ENCODE results near the gene RREB1.
A peak's percentile ranks its signal among the peaks of the same experiment; 100 is the strongest.

The RREB1 gene

DNA sequence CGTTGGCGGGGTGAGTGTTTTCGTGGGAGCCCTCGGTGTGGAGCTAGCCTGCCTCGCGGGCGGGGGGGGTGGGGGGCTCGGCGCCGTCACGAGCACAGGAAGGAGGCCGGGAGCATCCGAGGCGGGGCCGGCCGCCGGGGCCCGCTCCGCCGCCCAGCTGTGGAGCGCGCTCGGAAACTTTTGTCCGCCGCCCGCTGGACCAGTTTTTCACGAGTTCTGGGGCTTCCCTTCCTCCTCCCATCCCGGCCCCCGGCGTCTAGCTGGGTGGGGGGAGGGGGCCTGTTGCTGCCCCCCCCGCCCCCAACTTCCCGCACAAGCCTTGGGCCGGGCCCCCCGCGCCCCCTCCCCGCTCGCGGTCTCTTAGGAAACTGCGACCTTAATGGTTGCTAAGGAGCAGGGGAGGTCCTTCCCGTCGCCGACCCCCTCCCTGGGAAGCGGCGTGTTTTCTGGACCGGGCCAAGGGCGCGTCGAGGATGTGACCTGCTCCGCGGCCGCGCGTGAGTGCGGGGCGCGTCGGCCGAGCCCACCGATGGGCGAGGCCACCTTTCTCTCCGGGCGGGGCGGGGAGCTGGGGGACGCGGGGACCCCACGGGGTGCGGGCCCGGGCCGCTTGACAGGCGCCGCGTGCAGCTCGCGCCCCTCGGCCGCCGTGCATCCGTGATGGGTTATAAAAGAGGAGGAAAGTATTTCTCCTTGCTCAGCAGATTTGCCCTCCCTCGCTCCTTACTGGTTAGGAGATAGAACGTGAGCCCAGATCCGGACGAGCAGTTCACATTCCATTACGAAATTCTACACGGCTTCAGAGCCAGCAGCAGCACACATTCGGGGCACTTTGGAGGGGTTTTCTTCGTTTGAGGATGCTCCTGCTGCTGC is 1.4 kb downstream of the RREB1 start:
- TF ChIP-seq, protein P1, sequence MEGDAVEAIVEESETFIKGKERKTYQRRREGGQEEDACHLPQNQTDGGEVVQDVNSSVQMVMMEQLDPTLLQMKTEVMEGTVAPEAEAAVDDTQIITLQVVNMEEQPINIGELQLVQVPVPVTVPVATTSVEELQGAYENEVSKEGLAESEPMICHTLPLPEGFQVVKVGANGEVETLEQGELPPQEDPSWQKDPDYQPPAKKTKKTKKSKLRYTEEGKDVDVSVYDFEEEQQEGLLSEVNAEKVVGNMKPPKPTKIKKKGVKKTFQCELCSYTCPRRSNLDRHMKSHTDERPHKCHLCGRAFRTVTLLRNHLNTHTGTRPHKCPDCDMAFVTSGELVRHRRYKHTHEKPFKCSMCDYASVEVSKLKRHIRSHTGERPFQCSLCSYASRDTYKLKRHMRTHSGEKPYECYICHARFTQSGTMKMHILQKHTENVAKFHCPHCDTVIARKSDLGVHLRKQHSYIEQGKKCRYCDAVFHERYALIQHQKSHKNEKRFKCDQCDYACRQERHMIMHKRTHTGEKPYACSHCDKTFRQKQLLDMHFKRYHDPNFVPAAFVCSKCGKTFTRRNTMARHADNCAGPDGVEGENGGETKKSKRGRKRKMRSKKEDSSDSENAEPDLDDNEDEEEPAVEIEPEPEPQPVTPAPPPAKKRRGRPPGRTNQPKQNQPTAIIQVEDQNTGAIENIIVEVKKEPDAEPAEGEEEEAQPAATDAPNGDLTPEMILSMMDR (IDR thresholded peaks at IDR 0.05; ENCODE audit: low read depth, low read length, missing control alignments): no peak
- H3K4me3 ChIP-seq (ENCODE audit: low read depth, low read length): peak overlapping the region; percentile 93
- in situ Hi-C loops (cut with HindIII; ENCODE audit: low pct_ligation_motif_present, low sequenced_read_pairs): no loop called here
- no peaks in the 10 kb centered on the region for H3K36me3 ChIP-seq (replicated peaks)
- peak overlapping the region; percentile 71 for H3K27ac ChIP-seq
- peak; percentile 60 for DNase-seq
- no peaks in the 10 kb centered on the region for H3K27me3 ChIP-seq (replicated peaks)

DNA sequence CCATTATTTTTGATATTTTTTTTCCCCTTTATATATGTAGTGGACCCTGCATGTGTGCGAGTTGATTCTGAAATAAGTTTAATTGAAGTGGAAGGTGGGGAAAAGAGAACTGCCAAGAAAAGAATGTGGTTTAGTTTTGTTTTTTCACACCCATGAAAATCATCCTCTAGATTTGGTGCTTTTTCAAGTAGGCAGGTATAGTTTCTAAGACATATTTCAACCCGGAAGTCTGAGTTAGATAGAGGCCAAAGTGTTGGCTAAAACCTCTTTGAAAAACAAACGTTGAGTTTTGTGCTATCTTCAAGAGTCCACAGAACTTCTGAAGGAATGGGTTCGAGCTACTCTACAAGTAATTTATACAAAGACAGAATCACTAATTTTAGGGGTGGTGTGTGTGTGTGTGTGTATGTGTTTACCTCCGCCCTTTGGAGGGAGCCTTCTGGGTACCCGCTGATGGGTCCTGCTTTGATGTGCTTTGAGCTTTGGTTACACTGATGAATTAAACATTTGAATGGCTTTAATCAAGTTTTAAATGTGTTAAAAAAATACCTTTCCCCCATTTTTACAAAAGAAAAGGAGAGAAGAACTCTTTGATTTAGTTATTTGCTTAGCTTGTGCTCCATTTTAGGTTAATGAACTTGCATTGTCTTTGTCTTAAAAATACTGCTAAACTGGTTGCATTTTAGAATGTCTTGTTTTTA is 2.5 kb downstream of the RREB1 start:
- DNase-seq: no peak
- in situ Hi-C loops (cut with HindIII; ENCODE audit: low pct_ligation_motif_present, low sequenced_read_pairs): no loop called here
- no peaks in the 10 kb centered on the region for H3K27me3 ChIP-seq (replicated peaks)
- TF ChIP-seq, protein P1 (IDR thresholded peaks at IDR 0.05; ENCODE audit: low read depth, low read length, missing control alignments): no peak
- peak overlapping the region; percentile 93 for H3K4me3 ChIP-seq (ENCODE audit: low read depth, low read length)
- H3K36me3 ChIP-seq (replicated peaks): no peaks in the 10 kb centered on the region
- no peak overlapping the region for H3K27ac ChIP-seq

DNA sequence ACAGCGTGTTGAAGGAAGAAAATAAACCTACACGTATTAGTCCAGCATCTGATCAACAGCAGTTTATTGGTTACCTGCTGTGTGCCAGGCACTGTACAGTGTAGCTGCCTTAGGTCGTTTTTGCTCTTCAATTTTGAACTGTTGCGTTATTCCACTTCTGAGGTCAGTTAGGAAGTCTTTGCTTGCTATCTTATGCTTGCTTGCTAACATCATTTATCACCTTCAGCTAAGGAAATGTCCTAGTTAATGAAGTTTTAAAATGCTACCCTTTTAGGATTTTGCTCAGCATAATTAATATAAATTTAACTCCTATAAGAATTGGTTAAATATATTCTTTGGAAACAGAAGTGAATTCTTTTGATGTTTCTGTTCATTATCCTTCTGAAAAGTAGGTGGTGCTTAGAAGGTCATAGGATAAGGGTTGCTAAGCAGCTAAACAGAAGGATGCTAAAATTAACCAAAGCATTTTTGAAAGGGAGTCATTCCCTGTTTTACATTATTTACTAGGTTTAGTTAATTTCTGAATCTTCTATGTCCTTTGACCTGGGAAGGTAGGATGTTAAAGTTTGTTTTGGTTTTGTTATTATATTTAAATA is 3.4 kb downstream of the RREB1 start:
- Histone ChIP-seq H3K36me3 (replicated peaks) (no peaks in the 10 kb centered on the region), H3K4me3 (ENCODE audit: low read depth, low read length) (no peak overlapping the region)
- in situ Hi-C loops (cut with HindIII; ENCODE audit: low pct_ligation_motif_present, low sequenced_read_pairs): no loop called here

DNA sequence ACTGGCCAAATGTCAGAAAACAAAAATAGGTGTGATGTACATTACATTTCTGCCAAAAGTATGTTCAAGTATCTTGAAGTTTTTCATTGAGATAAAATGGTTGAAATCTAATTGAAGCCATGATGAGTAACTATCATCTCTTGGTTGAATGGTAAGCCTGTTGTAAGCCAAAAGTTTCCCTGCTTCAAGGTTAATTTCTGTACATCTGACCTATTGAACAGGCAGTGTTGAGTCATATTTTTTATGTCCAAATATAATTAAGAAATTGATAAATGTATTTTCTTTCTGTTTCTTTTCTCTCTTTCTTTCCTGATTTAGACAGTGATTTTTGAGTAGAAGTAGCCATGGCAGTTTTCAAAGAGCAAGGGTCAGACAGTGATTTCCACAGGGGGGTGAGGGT is 4.4 kb downstream of the RREB1 start:
- Histone ChIP-seq H3K36me3 (replicated peaks) (no peaks in the 10 kb centered on the region), H3K4me3 (ENCODE audit: low read depth, low read length) (no peak overlapping the region), H3K27ac (no peak overlapping the region), H3K27me3 (replicated peaks) (no peaks in the 10 kb centered on the region)
- in situ Hi-C loops (cut with HindIII; ENCODE audit: low pct_ligation_motif_present, low sequenced_read_pairs): no loop called here
- no peak for DNase-seq
- TF ChIP-seq, protein P1 (IDR thresholded peaks at IDR 0.05; ENCODE audit: low read depth, low read length, missing control alignments): no peak

More for the DNA sequence above, 3.4 kb downstream of the RREB1 start:
- Histone ChIP-seq H3K27ac (no peak overlapping the region), H3K27me3 (replicated peaks) (no peaks in the 10 kb centered on the region)
- TF ChIP-seq, protein P1 (IDR thresholded peaks at IDR 0.05; ENCODE audit: low read depth, low read length, missing control alignments): no peak
- DNase-seq: no peak

DNA sequence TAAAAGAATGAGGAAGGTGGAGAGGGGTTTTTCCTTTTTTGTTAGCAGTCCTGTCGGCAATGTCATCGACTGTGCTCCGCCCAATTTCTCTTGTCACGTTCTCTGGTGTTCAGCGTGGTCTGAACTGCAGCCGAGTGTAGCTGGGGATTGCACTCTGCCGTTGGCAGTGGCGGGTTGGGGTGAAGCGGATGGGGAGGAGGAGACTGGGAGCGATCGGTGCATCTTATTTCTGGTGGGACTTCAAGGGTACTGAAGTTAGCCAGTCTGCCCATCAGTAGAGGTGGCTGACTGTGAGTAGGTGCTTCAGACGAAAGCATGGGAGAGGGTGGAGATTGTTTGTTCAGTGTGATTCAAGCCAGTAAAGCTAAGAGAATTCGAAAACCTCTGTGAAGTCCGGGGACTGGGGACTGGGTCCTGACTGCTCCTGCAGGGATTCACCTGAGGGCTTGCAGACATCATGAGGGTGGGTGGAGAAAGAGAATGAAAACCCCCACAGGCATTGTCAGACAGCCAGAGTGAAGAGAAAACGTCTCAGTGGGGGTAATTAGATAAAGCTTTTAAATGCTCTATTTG is 5.1 kb downstream of the RREB1 start:
- no peak for DNase-seq
- no peak overlapping the region for H3K27ac ChIP-seq
- no peak overlapping the region for H3K4me3 ChIP-seq (ENCODE audit: low read depth, low read length)
- in situ Hi-C loops (cut with HindIII; ENCODE audit: low pct_ligation_motif_present, low sequenced_read_pairs): no loop called here
- H3K27me3 ChIP-seq (replicated peaks): no peaks in the 10 kb centered on the region
- no peaks in the 10 kb centered on the region for H3K36me3 ChIP-seq (replicated peaks)
- TF ChIP-seq, protein P1 (IDR thresholded peaks at IDR 0.05; ENCODE audit: low read depth, low read length, missing control alignments): no peak
